Measurements from ENCODE around the gene SHISA5. TPM values are rescaled to one million over a fixed set of nuclear protein-coding genes. Genes with fewer than 3 reads are reported as not detected.
A peak's percentile ranks its signal among the peaks of the same experiment; 100 is the strongest.

SHISA5 gene
- total RNA-seq, 1 donor from 2014 or later: 188 TPM

DNA sequence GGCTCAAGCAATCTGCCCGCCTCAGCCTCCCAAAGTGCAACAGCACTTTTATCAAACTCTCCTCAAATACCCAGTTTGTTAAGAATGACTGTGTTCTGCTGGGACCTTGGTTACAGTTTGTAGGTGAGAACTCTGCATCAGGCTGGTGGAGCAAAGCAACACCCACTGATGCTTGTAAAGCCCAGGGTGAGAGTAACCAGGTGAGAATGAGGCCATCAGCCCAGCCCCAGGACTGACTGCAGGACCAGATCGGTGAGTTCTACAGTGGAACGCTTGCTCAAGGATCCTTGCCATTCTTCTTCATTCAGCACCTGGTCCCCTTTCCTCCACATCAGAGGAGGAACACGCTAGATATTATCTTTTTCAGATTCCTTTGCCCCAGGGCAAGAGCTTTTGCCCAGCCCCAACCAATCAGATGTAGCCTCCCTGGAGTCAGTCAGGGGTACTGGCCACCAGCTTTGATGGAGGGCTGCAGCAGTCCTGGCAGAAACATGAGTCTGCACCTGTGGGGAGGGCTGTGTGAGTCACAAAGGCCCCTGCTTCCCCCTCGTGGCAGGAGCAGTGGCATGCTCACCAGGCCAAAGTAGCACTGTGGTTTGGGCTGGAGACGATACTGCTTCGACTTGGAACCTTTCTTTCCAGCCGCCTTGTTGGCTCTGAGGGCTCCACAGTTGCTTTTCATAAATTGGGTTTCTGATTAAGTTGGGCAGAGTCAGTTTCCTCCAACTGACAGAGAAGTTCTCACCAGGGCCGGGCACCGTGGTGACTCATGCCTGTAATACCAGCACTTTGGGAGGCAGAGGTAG lies 3.5 kb upstream of the SHISA5 start:
- peak; percentile 18 for DNase-seq (ENCODE audit: low read depth)
- TF ChIP-seq, protein P1, sequence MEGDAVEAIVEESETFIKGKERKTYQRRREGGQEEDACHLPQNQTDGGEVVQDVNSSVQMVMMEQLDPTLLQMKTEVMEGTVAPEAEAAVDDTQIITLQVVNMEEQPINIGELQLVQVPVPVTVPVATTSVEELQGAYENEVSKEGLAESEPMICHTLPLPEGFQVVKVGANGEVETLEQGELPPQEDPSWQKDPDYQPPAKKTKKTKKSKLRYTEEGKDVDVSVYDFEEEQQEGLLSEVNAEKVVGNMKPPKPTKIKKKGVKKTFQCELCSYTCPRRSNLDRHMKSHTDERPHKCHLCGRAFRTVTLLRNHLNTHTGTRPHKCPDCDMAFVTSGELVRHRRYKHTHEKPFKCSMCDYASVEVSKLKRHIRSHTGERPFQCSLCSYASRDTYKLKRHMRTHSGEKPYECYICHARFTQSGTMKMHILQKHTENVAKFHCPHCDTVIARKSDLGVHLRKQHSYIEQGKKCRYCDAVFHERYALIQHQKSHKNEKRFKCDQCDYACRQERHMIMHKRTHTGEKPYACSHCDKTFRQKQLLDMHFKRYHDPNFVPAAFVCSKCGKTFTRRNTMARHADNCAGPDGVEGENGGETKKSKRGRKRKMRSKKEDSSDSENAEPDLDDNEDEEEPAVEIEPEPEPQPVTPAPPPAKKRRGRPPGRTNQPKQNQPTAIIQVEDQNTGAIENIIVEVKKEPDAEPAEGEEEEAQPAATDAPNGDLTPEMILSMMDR (conservative IDR thresholded peaks at IDR 0.05; ENCODE audit: low read depth, low read length): peak; percentile 62
- no peak overlapping the region for H3K4me3 ChIP-seq (ENCODE audit: low read depth, low read length)

DNA sequence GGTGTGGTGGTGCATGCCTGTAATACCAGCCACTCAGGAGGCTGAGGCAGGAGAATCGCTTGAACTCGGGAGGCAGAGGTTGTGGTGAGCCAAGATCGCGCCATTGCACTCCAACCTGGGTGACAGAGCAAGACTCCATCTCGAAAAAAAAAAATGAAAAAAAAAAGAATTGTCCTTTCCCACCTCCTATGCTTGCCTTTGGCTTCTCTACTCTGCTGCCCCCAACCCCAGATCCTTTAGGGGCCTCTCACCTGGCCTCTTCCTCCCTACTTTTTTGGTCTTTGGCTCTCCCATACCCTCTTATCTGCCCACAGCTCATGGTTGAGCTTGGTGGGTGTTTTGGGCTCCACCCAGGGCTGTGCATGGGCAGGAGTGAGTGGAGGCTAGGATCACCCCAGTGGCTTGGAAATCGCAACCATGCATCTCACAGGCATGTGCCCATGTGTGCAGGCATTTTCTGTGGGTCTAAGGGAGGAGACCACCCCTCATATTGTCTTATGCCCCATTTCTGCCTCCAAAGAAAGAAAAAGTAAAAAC lies 2.1 kb upstream of the SHISA5 start:
- DNase-seq (ENCODE audit: low read depth): no peak
- TF ChIP-seq, protein P1 (conservative IDR thresholded peaks at IDR 0.05; ENCODE audit: low read depth, low read length): no peak
- no peak overlapping the region for H3K4me3 ChIP-seq (ENCODE audit: low read depth, low read length)

DNA sequence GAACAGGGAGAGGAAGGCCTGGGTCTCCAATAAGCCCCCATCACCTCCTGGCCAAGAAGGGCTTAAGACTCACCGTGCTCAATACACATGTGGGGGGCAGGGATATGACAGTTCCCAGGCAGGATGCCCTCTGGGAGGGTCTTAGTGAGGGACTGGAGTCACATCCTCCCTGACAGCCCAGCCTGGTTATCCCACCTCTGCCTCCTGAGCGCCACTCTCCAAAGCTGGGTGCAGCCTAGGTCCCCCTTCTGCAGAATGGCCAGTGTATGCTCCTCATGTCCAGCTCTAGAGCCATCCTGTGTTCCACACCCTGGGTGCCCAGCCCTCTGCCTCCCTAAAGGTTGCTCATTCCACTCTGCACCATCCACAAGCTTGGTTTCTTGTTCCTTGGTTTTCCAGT lies 1.2 kb upstream of the SHISA5 start:
- TF ChIP-seq, protein P1 (conservative IDR thresholded peaks at IDR 0.05; ENCODE audit: low read depth, low read length): no peak
- no peak for DNase-seq (ENCODE audit: low read depth)
- no peak overlapping the region for H3K4me3 ChIP-seq (ENCODE audit: low read depth, low read length)

DNA sequence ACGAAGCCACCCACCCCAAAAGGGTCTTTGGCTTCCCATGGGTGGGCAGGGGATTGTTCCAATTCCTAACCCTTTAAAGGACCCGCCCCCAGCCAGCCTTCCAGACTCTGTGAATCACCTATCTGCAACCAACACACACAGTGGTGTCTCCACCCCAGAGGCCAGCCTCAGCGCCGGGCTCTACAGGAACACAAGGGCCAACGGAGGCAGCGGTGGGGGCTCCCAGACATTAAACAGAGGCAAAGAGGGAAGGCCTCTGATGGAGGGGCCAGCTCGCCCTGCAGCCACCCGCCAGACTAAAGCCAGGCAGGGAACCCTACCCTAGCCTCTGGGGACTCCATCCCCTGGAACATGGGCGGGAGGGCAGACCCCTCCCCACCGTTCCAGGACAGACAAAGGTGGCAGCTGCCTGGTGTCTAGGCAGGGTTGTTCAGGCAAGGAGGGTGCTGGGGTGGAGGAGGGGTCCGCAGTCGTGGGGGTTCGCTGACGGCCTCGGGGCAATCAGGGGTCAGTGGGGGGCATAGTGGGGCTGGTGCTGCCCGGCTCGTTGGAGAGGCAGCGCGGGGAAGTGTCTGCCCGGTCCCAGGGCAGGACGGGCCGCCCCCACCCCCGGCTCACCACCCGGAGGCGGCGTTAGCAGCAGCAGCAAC lies 448 bp downstream of the SHISA5 start:
- peak overlapping the region; percentile 86 for H3K4me3 ChIP-seq (ENCODE audit: low read depth, low read length)
- TF ChIP-seq, protein P1 (conservative IDR thresholded peaks at IDR 0.05; ENCODE audit: low read depth, low read length): no peak
- DNase-seq (ENCODE audit: low read depth): no peak

DNA sequence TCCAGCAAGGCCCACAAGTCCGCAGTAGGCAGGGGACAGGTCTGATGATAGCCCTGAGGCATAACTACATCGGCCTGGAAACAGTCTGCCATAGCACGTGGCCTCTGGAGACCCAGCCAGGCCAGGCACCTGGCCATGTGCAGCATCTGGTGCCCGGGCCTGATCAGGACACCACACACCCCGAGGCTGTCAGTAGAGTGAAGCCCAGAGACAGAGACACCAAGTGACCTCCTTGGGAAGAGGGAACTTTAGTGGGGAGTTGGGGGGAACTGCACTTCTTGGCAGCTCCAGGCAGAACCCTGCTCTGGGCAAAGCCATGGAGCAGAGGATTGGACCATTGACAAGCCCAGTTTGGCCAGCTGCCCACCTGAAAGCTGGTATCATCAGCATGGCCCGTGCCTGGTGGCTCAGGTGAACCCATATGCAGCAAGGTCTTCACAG lies 1.2 kb downstream of the SHISA5 start:
- H3K4me3 ChIP-seq (ENCODE audit: low read depth, low read length): peak overlapping the region; percentile 86
- TF ChIP-seq, protein P1 (conservative IDR thresholded peaks at IDR 0.05; ENCODE audit: low read depth, low read length): no peak
- DNase-seq (ENCODE audit: low read depth): no peak

DNA sequence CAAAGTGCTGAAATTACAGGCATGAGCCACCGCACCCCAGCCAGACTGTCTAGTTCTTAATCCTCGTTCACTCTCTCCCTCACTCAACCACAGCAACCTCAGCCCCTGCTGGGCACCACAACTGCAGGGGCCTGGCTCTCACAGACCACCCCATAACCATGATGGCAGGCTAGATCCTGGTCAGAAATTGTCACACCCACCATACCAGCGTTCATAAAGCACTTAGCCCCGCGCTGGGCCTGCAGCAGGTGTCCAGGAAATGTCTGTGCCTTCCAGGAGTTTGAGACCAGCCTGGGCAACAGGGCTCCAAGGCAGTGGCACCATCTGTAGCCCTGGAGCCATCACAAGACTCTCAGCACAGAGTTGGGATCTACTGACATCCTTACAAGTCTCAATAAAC lies 1.9 kb downstream of the SHISA5 start:
- no peak for DNase-seq (ENCODE audit: low read depth)
- no peak overlapping the region for H3K4me3 ChIP-seq (ENCODE audit: low read depth, low read length)
- TF ChIP-seq, protein P1 (conservative IDR thresholded peaks at IDR 0.05; ENCODE audit: low read depth, low read length): no peak

All from epithelial cell of proximal tubule (primary cell).